CD4-positive, alpha-beta T cell treated with Interleukin-15 for 1 hour (primary cell): ENCODE results near the gene SH3PXD2A.

Experiments
- DNase-seq: peaks from one replicate; pipeline ENCODE4 v3.0.0-alpha.2; 2020

The SH3PXD2A gene

DNA sequence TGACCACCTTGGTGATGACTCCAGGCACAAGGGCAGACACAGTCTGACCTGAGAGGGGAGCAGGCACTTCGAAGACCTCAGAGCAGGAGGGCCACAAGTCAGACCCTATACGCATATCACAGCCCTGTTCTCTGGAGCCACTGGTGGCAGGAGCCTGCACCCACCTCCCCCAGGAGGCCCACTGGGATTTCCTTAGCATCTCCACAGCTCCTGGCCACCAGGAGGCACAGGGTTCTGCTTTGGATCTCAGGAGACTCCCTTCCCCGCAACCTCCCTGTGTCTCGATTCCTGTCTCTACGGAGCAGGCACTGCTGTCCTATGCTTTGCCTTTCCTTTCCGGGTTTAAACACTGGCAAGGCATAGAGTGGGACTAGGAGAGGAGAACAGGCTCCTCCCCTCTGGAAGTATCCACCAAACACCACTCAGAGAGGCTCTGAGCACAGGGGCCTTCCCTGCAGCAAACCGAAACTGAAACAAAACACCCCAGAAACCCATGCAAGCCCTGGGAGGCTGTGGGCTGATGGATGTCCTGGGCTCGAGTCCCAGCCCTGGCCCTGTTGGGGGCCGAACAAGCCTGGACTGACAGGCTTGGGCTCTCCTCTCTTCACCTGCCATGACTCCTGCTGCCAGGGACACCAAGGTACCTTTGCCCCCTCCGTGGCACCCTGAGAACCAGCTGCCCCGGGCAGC is 195.6 kb downstream of the SH3PXD2A start:
- DNase-seq = peak; percentile 60

DNA sequence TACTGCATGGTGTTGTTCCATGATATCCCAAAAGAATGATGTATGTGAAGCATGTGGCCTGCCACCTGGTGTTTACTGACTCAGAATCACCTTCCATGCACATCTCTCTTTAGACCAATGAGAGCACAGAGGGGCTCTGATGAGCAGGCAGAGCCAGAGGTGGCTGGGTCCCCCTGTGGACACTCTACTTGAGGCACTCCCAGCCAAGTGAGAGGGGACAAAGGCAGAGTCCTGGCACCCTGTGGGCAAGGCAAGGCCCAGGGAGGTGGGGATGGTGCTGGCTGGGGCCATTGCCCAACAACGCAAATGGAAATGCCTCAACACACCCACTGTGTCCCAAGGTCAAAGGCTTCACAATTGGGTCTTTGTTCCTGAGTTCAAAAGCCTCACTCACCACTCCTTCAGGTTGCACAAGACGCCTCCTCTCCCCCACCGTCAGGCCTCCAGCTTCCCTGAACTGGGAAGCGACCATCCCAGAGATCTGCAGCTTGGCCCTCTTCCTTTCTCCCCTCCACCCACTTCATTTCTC is 197.3 kb downstream of the SH3PXD2A start:
- DNase-seq = no peak

DNA sequence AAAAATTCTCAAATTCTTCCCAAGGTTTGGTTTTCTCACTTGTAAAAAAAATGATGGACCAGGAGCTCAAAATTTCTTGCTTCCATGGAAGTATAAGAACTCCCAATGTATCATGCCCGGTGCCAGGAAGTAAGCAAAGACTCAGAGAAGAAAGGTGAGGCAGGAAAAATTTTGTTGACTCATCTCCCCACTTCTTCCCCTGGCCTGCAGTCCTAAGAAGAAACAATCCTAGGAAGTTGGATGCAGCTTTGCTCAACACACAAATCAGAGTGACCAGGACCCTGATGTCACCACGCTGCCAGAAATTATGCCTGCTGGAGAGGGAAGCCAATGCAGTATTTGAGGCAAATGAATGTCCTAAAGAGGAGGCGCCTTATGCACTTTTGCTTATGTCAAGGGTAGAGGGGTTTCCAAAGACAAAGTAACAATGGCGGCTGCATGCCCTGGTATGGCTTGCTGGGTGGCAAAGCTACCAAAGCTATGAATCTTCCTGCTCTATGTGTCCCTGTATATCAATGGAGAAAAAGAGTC is 198.2 kb downstream of the SH3PXD2A start:
- DNase-seq = no peak

DNA sequence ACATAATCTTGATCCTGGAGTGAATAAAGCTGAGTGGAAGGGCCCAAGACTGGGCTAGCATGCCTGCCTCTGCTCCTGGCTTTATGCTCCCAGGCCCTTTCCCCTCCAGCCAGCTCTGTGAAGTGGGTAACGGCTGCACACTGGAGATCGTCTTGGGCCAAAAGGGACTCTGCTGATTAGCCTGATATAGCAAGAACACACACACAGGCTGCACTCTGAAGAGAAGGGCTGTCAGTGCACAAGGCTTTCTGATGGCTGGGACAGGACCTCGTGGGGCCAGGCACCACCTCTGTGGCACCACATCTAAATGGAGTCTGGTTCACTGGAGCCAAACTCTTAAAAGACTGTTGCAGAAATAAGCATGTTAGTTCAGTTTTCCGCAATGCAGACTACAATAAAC is 200.5 kb downstream of the SH3PXD2A start:
- no peak for DNase-seq

DNA sequence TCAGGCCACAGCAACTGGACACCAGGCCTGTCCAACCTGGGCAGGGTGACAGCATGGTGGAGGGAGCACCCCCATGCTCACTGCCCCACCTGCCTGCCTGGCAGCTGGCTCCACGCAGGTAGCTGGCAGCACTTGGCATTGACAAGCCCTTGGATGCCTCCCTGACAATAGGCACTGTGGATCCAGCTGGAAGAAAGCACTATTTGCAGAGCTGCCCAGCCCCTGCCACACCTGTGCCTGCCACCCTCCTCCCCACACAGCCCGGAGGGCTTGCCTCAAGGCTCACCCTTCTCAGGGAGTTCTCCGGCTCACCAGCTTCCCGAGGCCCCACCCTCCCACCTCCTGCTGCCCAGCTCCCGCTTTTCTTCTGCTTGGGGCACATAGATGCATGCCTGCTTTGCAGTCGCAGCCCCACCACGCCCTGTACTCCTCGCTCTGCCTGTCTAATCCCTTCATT is 201.8 kb downstream of the SH3PXD2A start:
- no peak for DNase-seq

DNA sequence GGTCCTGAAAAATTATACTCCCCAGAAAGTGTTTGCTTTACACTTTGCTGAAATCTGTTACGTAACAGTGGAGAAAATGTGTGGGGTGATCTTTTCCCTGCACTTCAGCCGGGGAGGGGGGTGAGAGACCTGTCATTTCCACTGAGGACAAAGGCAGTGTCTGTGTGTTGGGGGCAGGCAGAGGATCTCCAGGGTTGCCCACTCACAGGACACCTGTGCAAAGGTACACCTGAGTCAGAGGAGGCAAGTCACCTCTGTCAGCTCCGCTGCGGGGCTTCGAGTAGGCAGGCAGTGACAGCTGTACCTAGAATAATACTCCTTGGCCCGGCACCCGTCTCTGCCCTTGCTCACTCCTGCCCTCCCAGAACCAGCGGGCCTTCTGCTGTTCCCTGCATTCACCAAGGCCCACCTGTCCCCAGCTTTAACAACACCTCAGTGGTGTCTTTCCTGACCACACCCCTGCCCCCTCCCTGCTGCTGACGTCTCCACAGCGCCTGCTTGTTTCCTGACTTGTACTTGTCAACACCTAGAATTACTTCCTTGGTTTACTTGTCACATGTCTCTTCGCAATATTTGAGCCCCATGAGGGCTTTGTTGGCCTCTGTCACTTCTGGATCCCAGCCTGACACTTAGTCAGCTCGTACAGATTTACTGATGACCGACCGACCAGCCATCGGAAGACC is 202.6 kb downstream of the SH3PXD2A start:
- no peak for DNase-seq

DNA sequence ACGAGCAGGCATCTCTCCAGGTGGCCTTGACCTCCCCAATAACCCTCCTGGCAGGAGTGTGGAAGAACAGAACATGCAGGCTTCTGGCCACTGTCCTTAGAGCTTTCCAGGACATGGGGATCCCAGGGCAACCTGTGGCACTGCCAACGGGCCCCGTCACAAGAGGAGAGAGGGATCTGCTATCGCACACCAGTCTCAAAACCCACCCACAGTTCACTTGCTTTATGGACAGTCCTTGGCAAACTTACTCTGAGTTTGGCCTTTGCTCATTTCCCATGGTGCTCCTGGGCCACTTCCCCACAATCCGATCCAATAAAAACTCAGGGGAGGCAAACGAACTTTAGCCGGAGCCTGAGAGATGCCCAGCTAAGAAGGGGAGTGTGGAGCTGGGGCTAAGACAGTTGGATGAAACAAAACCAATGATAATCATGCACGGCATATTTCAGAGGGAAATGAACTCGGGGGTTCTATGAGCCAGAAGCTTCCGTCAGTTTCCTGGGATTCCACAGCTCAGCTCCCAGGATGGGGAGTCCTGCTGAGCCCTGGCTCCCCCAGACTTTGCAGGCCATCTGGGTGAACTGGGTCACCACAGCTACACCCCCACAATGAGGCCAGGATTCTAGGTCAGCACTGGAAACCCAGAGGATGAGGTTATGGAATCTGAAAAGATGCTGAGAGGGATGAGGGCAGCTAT is 203.4 kb downstream of the SH3PXD2A start:
- no peak for DNase-seq

DNA sequence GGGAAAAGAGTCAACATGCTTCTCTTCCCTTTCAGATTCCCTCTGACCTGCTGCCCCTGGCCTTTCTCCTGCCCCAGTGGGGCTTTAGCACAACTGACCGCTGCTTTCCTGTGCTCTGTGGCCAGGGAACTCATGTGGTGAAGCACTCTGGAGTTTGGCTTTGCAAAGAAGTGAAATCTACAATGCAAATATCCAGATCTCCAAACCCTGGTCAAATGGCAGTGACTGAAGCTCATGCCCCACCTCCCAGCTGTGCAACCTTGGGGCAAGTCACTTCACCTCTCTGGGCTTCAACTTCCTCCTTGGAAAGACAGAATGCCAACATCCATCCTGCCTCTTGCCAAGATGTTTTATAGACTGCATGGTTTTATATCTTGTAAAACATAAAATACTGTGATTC is 204.0 kb downstream of the SH3PXD2A start:
- DNase-seq = no peak

DNA sequence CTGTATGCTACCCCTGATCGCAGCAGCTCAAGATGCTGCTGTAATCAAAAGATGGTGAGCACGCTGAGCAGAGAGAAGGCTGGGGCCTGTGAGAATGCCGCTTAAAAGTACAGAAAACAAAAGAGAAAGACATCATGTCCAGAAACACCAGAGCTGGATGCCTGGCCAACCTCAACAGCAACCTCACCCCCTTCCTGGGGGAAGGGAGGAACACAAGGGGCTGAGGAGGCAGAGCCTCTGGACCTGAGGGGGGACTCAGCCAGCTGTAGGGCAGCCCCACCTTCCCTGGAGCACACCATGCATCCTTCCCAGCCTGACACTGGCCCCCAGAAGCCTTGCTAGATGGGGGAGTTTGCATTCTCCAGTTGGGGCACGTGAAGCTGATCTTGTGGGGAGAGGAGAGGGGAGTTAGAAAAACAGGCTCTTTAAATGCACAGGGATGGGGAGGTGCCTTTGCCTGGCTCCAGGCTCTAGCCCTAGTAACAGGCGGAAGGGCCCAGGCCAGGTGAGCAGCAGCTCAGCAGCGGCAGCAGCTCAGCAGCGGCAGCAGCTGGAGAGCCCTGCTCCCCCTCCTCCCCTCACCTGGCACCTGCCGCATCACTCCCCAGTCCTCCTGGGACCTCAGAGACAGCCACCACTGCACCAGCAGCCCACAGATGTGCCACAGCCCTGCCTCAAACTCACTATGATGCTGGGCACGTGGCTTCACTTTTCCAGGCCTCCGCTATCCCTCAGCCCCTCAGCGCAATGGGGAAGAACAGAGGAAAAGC is 205.5 kb downstream of the SH3PXD2A start:
- DNase-seq = no peak

DNA sequence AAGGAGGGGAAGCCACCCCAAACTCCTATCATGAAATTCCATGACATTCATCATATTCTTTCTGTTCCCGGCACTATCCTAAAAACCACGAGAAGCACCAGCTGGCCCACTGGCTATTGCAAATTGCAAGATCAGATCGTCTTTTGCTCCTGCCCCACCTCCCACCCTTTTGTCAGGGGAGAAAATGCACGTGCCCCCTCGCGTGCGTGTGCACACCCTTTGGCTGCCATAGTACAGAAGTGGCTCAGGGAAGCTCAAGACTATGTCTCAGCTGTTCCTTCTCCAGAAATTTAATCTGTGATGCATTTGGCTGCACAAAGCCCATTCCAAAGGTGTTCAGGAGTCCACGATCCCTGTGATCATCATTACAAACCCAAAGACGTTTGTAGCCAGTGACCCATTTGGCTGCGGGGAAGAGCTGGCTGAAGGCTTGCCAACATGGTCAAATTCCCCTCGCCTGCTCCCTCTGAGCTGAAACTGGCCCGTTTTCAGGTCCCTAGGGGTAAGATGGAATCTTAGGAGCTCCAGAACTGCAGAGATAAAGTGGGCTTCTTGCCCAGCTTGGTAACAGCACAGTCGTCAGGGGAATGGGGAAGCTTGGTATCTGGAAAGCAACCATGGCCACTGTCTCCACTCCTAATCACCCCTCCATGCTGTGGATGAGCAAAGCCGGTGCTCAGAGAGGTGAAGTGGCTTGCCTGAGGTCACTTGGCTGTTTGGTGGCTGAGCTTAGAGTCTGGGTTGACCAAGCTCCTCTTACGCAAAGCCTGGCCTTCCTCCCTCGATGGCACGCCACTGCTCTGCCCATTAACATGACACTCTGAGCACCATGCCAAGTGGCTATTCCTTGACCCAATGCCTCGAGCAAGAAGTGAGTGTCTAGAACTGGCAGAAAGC is 206.5 kb downstream of the SH3PXD2A start:
- DNase-seq = no peak

DNA sequence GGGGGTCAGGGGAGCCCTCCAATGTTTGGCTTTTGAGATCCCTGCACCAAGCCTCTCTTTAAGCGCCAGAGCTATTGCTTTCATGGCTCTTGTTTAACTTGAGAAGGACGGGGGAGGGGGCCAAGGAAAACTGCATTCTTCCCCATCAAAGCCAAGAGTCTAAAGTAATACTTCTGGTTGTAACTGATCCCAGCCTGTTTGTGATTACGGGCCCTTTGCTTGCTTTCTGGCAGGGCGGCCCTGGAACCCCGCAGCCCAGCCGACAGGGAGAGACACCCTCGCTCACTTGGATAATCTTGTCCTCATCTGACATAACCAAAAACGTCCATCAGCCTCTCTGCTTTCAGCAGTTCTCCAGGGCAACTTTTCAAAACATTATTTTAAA is 207.1 kb downstream of the SH3PXD2A start:
- no peak for DNase-seq

DNA sequence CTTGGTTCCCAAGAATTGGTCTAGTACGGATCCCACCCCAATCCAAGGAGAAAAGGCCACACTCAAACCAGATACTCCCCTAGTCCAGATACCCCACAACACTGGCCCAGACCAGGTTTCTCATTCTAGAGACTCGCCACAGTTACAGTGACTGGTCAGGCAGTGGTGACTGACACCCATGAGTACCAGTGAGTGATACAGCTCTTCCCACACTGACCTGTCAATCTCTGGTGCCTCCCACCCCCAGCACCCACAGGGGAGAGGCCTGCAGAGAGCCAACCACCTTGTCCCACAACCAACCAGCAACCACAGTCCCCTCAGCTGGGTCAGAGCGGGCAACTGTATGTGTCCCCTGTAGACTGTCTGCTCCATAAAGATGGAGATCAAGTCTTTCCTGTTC is 209.1 kb downstream of the SH3PXD2A start:
- no peak for DNase-seq

DNA sequence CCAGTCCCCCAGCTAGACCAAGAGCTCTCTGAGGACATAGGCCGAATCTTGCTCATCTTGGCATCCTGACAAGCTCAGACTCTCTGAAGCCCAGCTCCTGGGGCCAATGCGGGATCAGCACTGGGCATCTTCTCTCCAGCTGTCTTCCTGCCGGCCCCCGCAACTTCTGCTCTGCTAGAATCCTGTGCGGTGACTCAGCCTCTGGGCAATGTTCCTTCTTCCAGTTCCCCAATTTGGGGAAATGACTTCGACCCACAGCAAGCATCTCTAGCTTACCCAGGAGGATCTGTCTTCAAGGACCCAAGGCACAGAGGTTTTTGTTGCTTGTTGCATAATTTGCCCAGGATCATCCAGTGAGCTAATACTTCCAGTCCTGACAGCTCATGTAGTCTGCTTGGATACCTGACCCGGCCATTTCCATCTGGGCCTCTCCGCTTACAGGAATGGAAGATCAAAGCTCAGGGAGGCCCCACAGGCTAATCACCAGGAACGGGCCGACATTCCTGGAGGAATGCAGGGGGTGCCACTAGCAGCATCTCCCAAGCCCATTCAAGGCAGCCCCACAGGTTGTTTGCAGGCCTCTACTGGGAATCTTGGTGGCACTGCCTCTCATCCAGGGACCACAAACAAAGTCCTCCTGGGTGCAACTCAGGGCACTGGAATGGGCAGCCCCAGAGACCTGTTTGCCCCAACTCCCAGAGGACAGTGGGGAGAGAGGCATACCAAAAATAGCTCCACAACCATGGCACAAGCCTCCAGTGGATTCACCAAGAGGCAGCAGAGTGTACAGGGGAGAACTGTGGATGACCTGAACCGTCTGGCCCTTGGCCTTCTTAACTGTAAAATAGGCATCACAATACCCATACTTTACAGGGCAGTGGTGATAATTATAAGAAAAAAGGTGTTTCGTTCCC is 210.0 kb downstream of the SH3PXD2A start:
- peak; percentile 72 for DNase-seq

DNA sequence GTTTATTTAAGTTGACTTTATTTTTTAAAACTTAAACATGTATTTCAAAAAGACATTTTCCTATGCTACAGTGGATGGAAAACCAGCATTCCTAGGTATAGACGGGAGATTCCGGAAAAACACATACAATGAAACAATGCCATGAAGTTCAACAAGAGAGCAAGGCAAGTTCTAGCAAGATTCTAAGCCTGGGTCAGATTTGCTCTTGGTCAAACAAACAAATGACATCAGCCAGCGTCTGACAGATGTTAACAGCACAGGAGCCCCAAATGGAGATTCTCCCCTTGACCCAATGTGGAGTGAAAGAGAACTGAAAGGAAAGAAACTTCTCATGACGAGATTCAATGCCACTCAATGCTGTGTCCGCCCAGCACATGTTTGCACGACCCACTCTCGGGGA is 212.0 kb downstream of the SH3PXD2A start:
- no peak for DNase-seq

DNA sequence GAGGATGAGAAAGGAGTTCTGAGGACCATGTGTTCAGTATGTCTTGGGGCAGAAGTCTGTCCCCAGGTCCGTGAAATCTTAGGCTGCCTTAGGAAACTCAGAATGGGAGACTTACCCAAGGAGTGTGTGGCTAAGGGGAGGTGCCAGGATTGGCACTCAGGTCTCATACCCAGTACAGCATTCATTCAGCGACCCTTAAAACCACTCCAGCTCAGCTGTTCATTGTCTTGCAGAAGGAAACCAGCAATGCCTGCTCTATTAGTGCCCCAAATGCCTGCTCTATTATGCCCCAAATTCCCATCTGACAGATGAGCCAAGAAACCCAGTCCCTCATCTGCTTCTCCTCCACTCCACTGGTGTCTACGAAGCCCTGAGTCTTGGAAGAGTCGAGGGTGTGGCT is 214.1 kb downstream of the SH3PXD2A start:
- DNase-seq = no peak

DNA sequence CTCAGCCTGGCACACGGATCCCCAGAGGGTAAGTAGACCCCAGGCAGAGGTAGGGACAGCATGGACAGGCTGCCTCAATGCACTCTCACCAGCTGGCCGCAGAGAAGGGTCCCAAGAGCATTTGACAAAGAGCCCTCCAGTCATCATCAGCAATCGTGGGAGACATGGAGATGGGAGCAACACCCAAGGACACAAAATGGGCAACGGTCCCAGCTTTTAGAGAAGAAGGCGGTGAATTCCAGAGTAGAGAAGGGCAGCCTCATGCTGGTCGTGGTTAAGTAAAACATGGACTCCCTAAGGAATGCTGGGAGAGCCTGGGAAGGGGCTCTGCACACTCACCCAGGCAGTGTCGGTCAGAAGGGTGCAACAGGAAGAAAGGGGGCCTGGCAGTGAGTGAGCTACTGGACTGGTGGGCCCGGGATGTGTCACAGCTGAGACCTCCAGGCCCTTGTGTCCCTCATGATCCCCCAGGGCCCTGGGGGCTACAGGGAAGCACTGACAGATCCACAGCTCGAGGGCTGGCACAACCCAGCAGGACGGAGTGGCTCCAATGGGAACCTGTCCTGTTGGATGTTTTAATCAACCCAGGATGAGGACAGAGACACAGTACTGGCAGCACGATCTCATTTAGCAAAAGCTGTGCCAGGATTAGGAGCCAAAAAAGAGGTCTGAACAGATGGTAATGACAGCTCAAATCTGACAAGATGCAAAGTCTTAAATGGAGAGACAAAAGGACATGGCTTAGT is 214.8 kb downstream of the SH3PXD2A start:
- DNase-seq = no peak

DNA sequence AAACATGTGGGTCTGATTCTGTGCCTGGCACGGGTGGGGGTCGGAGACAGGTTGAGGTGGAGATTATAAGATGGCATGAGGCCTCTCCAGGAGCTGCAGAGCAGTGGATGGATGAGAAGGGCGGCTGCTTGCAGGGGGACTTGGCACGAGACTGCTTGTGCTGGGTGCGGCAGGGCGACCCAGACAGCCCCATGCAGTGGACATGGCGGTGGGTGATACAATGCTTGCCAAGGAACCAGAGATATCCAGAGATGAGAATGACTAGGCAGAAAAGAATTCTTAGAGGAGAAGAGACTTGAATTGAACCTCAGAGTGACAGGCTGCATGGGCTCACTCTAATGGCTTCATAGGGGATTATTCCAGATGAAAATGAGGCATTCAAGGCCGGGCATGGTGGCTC is 216.4 kb downstream of the SH3PXD2A start:
- no peak for DNase-seq

DNA sequence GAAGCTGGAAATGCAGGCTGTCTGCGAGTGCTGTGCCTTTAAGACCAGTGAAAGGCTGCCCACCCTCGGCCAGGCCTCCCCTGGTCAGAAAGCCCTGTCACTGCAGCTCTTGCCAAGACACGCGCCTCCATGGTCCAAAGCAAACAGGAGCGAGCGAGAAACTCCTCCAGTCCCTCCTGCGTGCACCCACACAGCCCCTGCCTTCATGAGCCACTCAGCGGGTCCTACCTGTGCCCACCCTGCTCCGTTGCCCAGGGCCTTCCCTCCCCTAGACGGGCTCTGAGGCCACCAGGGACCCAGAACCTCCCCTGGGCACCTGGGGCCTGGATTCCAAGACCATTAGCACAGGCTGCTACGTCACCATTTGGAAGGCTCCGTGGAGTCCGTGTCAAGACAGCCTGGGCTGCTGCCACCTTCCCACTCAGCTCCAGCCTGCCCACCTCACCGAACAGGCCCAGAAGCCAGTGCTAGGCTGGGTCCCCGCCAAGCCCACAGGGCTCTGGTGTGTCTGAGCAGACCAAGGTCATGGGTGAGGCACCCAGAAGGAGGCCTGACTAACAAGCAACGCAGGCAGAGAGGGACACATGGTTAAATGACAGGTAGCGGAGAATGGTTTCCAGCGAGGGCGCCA is 217.3 kb downstream of the SH3PXD2A start:
- DNase-seq = no peak

DNA sequence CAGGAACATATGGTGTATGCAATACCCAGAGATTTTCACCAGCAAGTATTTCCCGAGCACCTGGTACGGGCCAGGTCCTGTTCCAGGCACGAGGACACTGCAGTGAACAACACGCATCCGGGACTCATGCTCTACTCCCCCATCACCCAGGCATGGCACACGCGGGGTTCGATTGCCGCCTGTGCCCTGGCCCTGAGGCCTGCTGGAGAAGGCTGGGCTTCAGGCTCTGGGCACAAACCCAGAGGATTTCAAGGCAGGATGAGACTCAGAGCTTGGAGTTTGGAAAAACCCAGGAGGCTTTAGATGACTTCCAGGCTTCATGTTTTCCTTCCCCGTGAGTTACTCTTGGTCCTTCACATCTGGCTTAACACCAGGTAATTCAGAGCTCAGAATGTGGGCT is 218.4 kb downstream of the SH3PXD2A start:
- no peak for DNase-seq
